Pancreas (tissue), 10 donors: ENCODE data around the gene LRRC3. TPM values are rescaled to one million over a fixed set of nuclear protein-coding genes. Genes with fewer than 3 reads are reported as not detected.

ENCODE experiments used
- ATAC-seq, 4 donors: fragments of 200-7000 bp; cut with Tn5 transposase; one replicate each; pipeline versions ENCODE4 v1.8.0 to v1.9.1; 2020; ENCODE audit warnings: mild to moderate bottlenecking in 4 of 4, moderate library complexity in 4 of 4
- DNase-seq, 6 donors: peaks; one replicate each; pipeline ENCODE4 v3.0.0-alpha.2; 2020
- FAIRE-seq: peaks from 2 replicates; lab custom pipeline; 2012; peaks lifted over from hg19 to GRCh38; lab: Jason Lieb, UNC
- H3K27ac ChIP-seq, 4 donors: fragments of 200-600 bp; sonication (generic); 1 replicate in 3 of 4; 2 replicates in 1 of 4; pipeline versions ENCODE4 v1.5.0 to v1.8.0; 2020
- H3K27me3 ChIP-seq, 4 donors: fragments of 200-600 bp; one replicate each; pipeline ENCODE4 v1.8.0; 2021
- H3K36me3 ChIP-seq, 3 donors: fragments of 200-600 bp; sonication (generic) in 1 of 3; one replicate each; pipeline versions ENCODE4 v1.5.0 to v1.8.0; 2020 to 2021
- H3K4me1 ChIP-seq, 3 donors: fragments of 200-600 bp; one replicate each; pipeline ENCODE4 v1.8.0; 2021
- H3K4me3 ChIP-seq, 4 donors: fragments of 200-600 bp; sonication (generic) in 2 of 4; one replicate each; pipeline versions ENCODE4 v1.5.0 to v1.8.0; 2020 to 2021
- H3K9me3 ChIP-seq, 4 donors: fragments of 200-600 bp; one replicate each; pipeline ENCODE4 v1.8.0; 2021
- WGBS, 2 donors: extraction: QIAGEN DNeasy Blood & Tissue Kit; methylation state at CpG; one replicate each; pipeline ENCODE4 v1.1.7; 2013; 5-methylcytosine and 5-hydroxymethylcytosine counted together
- intact Hi-C, 3 donors: fragments of 100-400 bp; cut with DNase I; formaldehyde crosslinking; loops; one replicate each; pipeline versions ENCODE4 v1.11.1 to v1.14.2; 2022
- polyA plus RNA-seq, 2 donors: library from polyadenylated mRNA; stranded (reverse); fragments of 200-250 nt; gene quantifications; one replicate each; pipeline ENCODE4 v1.2.3, GENCODE V29; 2013
- total RNA-seq, 6 donors: library from RNA; stranded (reverse); fragmentation: NEBNext Ultra II Directional in 4 of 6; extraction: Animal tissue kit (Norgen Biotek cat#: 25700) in 4 of 6; gene quantifications; one replicate each; pipeline versions ENCODE4 v1.2.1 to v1.2.4, GENCODE V29; 2021 to 2023
- TF ChIP-seq, protein P1 (sequence below), 4 donors: fragments of 200-600 bp; sonication (generic) in 3 of 4; IDR thresholded peaks; one replicate each; pipeline versions ENCODE4 v1.5.0 to v1.8.0; 2021; ENCODE audit warnings: antibody characterized with exemption in 4 of 4
- donor health status: healthy with polysubstance abuse.
- donor health status: DM: no; HTN: no; CAD: no; lungs with moderate emphysema.
- donor health status: DM: no; HTN: no; CAD: no.
- donor health status: control.
- donor health status: control.
- donor health status: Bipolar disorder and iron deficiency.
- donor health status: DM: yes; HTN: yes; CAD: no.
- donor health status: DM: no; HTN: no; CAD: no.
- donor health status: DM: no; HTN: no; CAD: no.
- donor health status: DM: yes; HTN: yes; CAD: no.

The LRRC3 gene
- total and polyA plus RNA-seq, 8 donors: 0.35 to 1.7 (median 0.47) TPM

DNA sequence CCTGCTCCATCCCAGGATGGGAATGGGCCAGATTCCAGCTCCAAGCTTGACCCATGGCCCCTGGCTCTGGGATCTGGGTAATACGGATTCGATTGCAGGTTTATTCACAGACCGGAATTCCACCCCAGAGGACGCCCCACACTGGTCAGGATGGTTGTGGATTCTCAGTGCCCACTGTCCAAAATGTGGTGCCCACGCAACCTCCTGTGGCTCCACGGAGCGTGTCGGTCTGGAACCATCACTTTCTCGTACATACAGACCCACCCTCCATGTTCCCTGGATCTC is 53.1 kb downstream of the LRRC3 start:
- whole genome bisulfite sequencing, 2 donors: 75 to 90% methylated on average over 9 of the region's 9 CpGs
- ATAC-seq (no peak), DNase-seq (peak in 1 of 6 donors; percentile 29), FAIRE-seq (no peak)
- Histone ChIP-seq H3K4me3 (no peak overlapping the region), H3K36me3 (no peaks in the 10 kb centered on the region), H3K9me3 (no peaks in the 10 kb centered on the region), H3K27me3 (no peaks in the 10 kb centered on the region), H3K27ac (no peak overlapping the region), H3K4me1 (peaks cover 0 to 9% (median 5%) of the 10 kb centered on the region in 3 donors)
- intact Hi-C loops: no loop called here
- TF ChIP-seq, protein P1, sequence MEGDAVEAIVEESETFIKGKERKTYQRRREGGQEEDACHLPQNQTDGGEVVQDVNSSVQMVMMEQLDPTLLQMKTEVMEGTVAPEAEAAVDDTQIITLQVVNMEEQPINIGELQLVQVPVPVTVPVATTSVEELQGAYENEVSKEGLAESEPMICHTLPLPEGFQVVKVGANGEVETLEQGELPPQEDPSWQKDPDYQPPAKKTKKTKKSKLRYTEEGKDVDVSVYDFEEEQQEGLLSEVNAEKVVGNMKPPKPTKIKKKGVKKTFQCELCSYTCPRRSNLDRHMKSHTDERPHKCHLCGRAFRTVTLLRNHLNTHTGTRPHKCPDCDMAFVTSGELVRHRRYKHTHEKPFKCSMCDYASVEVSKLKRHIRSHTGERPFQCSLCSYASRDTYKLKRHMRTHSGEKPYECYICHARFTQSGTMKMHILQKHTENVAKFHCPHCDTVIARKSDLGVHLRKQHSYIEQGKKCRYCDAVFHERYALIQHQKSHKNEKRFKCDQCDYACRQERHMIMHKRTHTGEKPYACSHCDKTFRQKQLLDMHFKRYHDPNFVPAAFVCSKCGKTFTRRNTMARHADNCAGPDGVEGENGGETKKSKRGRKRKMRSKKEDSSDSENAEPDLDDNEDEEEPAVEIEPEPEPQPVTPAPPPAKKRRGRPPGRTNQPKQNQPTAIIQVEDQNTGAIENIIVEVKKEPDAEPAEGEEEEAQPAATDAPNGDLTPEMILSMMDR (IDR thresholded peaks at IDR 0.05): no peak

DNA sequence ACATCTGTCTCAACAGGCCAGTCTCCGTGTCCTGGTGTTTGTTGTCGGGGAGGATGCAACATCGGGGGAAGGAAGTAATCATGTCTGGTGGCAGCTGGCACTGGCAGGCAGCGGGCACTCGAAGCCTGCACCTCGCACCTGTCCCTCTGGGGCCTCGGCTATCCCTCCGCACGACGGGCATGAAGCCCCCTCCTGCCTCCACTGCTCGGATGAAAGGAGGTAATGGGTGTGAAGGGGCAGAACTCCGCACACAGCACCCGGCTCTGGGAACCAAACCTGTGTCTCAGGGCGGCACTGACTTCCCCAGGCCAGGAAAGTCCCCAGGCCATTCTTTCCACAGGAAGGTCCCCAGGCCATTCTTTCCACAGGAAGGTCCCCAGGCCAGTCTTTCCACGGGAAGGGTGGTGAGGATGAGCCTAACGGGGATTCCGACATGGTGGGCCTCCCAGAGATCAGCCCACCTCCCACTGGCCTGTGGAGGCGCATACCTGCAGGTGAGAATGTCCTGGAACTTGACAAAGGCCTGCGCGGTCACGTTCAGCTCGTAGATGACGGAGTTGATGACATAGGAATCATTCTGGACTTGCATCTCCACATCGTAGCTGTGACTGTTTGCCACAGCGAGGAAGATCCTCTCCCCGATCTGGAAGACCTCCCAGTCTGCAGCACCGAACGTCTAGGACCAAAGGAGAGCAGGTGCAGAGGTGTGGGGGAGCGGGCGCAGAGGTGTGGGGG is 53.6 kb downstream of the LRRC3 start:
- FAIRE-seq: no peak
- peak in 3 of 6 donors; percentile 28 to 50 (median 45) for DNase-seq
- intact Hi-C loops: no loop called here
- 78 to 86% methylated on average over 30 of the region's 30 CpGs for WGBS, 2 donors
- ATAC-seq: no peak
- H3K36me3 ChIP-seq: no peaks in the 10 kb centered on the region
- peaks cover 0 to 9% (median 5%) of the 10 kb centered on the region in 3 donors for H3K4me1 ChIP-seq
- no peaks in the 10 kb centered on the region for H3K27me3 ChIP-seq
- no peak overlapping the region for H3K4me3 ChIP-seq
- TF ChIP-seq, protein P1 (IDR thresholded peaks at IDR 0.05): no peak
- no peaks in the 10 kb centered on the region for H3K9me3 ChIP-seq
- H3K27ac ChIP-seq: no peak overlapping the region

DNA sequence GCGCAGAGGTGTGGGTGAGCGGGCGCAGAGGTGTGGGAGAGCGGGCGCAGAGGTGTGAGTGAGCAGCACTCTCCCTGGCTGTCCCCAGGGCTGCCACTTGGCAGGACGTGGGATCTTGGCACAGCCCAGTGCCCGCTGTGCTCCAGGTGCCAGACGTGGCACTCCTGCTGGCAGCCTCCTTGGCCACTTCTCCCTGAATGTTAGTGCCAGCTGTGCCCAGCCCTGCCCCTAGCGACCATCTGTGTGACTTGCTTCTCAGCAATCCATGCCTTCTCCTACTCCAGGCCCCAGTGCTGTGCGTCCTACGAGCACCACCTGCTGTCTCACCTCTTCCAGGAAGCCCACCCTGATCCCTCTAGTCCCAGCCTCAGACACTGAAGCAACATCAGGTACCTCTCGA is 54.2 kb downstream of the LRRC3 start:
- Histone ChIP-seq H3K36me3 (no peaks in the 10 kb centered on the region), H3K4me1 (peaks cover 0 to 9% (median 5%) of the 10 kb centered on the region in 3 donors), H3K4me3 (no peak overlapping the region), H3K9me3 (no peaks in the 10 kb centered on the region), H3K27me3 (no peaks in the 10 kb centered on the region), H3K27ac (no peak overlapping the region)
- peak; percentile 85 to 98 (median 94) for DNase-seq
- intact Hi-C loops: no loop called here
- TF ChIP-seq, protein P1 (IDR thresholded peaks at IDR 0.05): peak; percentile 39 to 57 (median 44)
- 27% methylated on average over 8 to 12 of the region's 12 CpGs for WGBS, 2 donors
- FAIRE-seq: no peak
- ATAC-seq: peak; percentile 93 to 95 (median 94)

DNA sequence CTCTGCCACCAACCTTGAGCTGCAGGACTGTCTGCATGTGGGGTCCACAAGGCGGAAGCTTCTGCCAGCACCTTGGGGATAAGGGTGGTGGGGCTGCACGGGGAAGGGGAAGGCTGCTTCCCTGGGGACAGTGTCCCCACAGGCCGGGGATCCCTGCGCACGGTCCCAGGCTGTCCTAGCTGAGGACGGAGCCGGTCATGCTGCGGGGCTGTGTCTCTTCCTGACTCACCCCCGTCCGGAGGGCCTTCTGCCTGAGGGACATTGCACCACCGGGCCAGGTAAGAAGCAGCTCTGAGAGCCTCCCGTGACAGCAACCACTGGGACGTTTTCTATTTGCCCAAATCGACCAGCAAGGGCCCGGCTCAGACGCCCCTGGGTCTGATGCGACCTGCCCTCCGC is 54.8 kb downstream of the LRRC3 start:
- no peaks in the 10 kb centered on the region for H3K36me3 ChIP-seq
- no peak overlapping the region for H3K27ac ChIP-seq
- H3K4me1 ChIP-seq: peaks cover 0 to 9% (median 5%) of the 10 kb centered on the region in 3 donors
- WGBS, 2 donors: 39 to 44% methylated on average over 18 of the region's 18 CpGs
- intact Hi-C loops: loop anchor here in 2 of 3 donors (5.0 to 10.0 kb wide), 2 partner anchors 285 to 287 kb away; no protein-coding TSS in a partner anchor
- ATAC-seq (peak in 2 of 4 donors; percentile 1 to 2), DNase-seq (no peak), FAIRE-seq (no peak)
- TF ChIP-seq, protein P1 (IDR thresholded peaks at IDR 0.05): no peak
- H3K4me3 ChIP-seq: peak overlapping the region in 2 of 4 donors; percentile 6 to 34
- no peaks in the 10 kb centered on the region for H3K9me3 ChIP-seq
- no peaks in the 10 kb centered on the region for H3K27me3 ChIP-seq
